ENCODE data around the gene TUBA3D.
"Not testable (repeated sequence)": the region's sequence is repeated elsewhere in the genome, so short reads cannot be mapped to it uniquely, and the experiment has no call there.

The TUBA3D gene

GRCh38 chr2:131514408-131515166 is 38.7 kb downstream of the TUBA3D start:
- DNase-seq (ENCODE audit: low read depth in 1 of 2, low spot score in 1 of 2) = not testable (repeated sequence)

DNA sequence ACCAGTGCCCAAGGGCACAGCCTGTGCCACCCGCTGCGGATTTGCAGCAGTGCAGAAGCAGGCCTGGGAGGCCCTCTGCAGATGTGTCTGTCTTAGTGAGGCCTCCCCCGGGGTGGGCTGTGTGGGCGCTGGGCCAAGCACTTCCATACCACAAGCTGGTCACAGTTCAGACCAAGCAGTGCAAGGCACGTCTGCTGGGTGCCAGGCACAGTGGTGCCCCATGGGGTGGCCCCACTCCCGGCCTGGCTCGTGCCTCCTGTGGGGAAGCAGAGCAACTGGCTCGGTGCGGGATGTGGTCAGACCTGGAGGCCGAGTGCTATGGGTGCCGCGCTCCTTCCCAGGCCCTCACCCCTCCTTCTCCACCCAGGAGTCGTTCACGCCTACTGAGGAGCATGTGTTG is 39.3 kb downstream of the TUBA3D start:
- DNase-seq (ENCODE audit: low read depth in 1 of 2, low spot score in 1 of 2) = not testable (repeated sequence)

- DNase-seq (ENCODE audit: low read depth in 1 of 2, low spot score in 1 of 2) = no peak
Observed at GRCh38 chr2:131516011-131516410, 40.1 kb downstream of the TUBA3D start.

DNA sequence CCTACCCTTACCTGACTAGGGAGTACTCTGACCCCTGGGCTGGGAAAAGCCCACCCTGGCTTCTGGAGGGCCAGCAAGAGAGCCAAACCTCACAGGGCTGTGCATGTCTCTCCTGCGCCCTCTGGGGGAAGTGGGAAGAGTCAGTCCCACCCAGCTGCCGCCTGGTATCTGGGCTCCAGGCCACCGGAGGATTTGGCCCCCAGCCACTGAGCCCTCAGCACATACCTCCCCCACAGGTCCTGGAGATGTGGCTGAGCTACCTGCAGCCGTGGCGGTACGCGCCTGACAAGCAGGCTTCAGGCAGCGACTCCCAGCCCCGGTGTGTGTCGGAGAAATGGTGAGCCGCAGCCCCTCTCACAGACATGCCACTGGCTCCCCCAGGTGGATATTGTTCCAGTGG is 40.7 kb downstream of the TUBA3D start:
- DNase-seq (ENCODE audit: low read depth in 1 of 2, low spot score in 1 of 2) = not testable (repeated sequence)

DNA sequence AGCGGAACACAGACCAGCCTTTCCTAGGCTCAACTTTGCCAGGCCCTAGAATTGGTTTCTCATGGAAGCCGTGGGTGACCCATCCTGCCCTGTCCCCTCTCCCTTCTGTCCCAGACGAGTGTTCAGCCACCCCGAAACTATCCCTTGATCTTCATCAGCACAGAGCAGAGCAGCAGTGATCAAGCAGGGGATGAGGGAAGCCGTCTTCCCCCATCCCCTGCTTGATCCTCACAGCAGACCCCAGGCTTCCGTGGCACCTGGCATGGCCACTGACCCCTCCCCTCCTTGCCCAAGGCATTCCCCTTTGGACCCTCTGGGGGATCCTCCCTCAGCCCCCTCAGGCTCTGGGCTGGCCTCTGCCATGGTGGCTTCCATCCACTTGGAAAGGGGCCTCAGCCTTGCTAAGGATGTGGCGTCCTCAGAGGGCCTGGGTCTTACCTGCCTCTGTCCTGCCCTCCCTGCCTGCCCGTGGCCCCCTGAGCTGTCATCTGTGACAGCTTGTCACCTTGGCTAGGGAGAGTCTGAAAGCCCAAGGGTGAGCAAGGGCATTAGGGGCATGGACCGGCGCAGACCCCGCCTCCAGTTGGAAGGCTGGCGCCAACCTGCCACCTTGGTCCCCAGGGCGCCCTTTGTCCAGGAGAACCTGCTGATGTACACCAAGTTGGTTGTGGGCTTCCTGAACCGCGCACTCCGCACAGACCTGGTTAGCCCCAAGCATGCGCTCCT is 41.4 kb downstream of the TUBA3D start:
- no peak for DNase-seq (ENCODE audit: low read depth in 1 of 2, low spot score in 1 of 2)

DNA sequence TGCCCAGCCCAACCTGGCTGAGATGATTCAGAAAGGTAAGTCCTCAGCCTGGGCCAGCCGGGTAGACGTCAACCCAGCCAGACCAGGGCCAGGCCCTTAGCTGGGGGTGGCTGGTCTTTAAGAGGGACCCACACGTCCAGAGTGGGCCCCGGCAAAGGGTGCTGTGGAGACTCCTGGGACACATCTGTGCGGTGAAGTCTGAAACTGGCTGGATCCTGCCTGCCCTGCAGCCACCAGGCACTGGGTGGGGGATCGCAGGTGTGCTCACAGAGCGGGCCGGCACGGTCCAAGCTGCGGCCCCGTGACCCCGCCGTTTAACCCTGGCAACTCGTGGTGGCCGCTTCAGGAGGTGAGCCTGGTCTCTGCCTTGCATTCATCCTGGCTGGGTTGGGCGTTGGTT is 41.9 kb downstream of the TUBA3D start:
- not testable (repeated sequence) for DNase-seq (ENCODE audit: low read depth in 1 of 2, low spot score in 1 of 2)

DNA sequence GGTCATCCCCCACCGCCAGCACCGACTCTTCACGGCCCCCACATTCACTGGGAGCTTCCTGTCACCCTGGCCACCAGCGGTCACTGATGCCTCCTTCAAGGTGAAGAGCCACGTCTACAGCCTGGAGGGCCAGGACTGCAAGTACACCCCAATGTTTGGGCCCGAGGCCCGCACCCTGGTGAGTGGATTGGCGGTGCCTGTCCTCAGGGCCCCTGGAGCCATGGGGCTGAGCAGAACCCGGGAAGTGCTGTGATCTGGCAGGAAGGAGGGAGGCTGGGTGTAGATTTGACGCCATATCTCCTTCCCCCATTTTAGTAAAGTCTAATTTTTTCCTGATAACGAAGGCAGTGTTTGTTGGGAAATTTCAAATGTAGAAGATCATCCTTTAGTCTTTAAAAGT is 42.6 kb downstream of the TUBA3D start:
- DNase-seq (ENCODE audit: low read depth in 1 of 2, low spot score in 1 of 2) = not testable (repeated sequence)

GRCh38 chr2:131519466-131519865 is 43.5 kb downstream of the TUBA3D start:
- DNase-seq (ENCODE audit: low read depth in 1 of 2, low spot score in 1 of 2) = no peak

GRCh38 chr2:131519871-131520470 is 44.1 kb downstream of the TUBA3D start:
- DNase-seq (ENCODE audit: low read depth in 1 of 2, low spot score in 1 of 2) = not testable (repeated sequence)

DNA sequence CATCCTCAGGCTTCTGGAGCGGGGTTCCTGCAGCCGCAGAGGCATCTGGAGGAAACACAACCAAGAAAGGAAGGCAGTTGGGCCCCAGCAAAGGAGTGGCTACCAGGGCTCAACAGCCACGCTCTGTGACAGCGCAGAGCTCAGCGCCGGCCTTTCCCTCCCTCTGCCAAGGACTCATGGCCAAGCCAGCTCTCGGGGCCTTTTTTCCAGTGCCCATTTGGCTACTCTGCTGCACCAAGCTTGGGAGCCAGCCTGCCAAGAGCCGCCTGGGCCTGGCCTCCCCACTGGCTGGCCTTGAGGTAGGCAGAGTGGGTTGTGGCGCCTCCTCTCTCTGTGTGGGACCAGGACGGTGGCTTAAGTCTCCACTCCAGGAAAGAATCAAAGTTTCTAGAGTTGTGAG is 44.6 kb downstream of the TUBA3D start:
- no peak for DNase-seq (ENCODE audit: low read depth in 1 of 2, low spot score in 1 of 2)

DNA sequence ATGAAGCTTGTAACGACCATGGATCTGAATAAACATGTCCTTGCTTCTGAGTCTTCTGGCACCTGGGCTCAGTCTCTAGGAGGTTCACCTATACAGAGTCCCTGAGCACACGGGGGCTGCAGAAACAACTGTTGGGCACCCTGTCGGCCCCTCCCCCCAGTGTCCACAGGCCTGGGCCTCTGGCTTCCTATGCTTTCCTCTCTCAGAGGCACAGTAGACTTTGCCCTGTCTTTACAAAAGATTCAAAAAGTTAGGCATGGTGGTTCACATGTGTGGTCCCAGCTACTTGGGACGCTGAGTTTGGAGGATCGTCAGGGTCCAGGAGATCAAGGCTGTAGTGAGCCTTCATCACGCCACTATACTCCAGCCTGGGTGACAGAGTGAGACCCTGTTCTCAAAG is 45.6 kb downstream of the TUBA3D start:
- not testable (repeated sequence) for DNase-seq (ENCODE audit: low read depth in 1 of 2, low spot score in 1 of 2)

DNA sequence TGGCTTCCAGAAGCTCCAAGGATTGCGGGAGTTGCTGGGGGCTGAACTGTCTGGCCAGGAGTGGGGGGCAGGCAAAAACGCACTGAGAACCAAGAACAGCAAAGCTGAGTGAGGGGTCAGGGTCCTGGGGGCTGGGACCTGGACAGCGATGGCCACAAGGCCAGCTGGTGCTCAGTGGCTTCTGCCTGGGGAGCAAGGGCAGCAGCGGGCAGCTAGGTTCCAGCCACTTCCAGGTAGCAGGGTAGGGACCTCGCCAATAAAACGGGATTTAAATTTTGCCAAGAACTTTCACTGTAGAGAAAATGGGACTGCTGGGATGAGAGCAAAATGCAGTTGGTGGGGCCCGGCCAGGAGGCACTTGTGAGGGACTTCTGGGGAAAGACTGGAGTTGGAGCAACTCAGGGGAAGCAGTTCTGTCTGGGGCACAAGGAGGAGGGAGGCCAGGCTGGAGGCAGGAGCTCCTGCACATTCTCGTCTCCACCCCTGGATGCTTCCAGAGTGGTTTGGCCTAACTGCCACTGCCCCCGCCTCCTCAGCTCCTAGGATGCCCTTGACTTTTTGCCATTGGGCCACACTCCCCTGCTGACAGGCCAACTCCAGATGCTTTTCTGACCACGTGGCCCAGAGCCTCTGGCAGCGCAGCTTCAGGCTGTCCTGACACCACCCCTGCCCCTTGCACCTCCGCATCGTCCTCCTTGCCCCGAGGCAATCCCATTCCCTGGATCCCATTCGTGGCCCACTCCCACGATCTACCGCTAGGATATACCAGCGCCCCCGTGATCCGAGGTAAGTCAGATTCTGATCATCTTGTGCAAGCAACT is 46.3 kb downstream of the TUBA3D start:
- DNase-seq (ENCODE audit: low read depth in 1 of 2, low spot score in 1 of 2) = no peak

DNA sequence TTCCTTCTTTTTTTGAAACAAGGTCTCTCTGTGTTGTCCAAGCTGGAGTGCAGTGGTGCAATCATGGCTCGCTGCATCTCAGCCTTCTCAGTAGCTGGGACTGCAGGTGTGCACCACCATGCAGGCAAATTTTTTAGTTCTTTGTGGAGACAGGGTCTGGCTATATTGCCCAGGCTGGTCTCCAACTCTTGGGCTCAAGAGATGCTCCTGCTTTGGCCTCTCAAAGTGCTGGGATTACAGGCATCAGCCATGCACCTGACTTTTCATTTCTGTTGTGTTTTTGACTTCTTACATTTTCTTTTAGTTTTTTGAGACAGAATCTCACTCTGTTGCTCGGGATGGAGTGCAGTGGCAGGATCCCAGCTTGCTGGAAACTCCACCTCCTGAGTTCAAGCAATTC is 49.3 kb downstream of the TUBA3D start:
- DNase-seq (ENCODE audit: low read depth in 1 of 2, low spot score in 1 of 2) = not testable (repeated sequence)

GRCh38 chr2:131527131-131528001 is 51.4 kb downstream of the TUBA3D start, which contains the start of gene CCDC74A:
TSS of gene CCDC74A (plus strand) at chr2:131527888. CDS start at chr2:131527971, 83 bp downstream.
- DNase-seq (ENCODE audit: low read depth in 1 of 2, low spot score in 1 of 2) = peak; percentile 55 to 71

DNA sequence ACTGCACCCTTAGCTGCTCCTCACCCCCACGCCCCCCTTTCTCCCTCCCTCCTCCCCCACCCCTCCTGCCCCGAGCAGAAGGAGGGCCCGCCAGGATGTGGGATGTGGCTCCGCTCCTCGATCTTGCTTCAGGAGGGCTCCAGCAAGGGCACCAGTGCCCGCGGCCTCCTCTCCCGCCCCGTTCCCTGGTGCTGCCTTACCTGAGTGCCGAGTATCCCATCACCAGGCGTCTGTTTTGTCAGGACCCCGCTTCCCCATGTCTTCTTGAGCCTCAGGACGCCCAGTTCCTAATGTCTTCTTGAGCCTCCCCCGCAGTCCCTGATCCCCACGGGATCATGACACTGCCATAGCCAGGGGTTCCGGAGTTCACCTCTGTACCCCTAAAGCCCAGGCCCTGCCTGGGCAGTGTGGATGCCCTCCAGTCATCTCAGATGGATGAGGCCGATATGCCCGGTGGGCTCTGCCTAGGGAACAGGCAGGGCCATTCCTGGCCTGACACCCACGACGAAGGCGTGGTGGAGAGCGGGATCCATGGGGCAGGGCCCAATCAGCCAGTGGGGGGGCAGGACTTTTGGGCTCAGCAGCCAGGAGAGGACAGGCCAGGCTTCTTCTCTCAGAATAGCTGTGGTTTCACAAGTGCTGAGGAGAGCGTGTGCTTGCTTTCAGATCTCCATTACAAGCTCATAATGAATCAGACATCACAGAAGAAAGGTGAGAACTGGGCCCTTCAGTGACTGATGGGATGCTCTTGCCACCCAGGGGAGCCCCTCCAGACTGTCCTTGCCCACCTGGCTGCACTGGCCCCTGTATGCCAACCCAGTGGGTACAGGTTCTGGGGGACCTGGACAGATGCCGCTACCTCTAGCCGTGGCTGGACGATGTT is 53.3 kb downstream of the TUBA3D start:
- DNase-seq (ENCODE audit: low read depth in 1 of 2, low spot score in 1 of 2) = not testable (repeated sequence)

DNA sequence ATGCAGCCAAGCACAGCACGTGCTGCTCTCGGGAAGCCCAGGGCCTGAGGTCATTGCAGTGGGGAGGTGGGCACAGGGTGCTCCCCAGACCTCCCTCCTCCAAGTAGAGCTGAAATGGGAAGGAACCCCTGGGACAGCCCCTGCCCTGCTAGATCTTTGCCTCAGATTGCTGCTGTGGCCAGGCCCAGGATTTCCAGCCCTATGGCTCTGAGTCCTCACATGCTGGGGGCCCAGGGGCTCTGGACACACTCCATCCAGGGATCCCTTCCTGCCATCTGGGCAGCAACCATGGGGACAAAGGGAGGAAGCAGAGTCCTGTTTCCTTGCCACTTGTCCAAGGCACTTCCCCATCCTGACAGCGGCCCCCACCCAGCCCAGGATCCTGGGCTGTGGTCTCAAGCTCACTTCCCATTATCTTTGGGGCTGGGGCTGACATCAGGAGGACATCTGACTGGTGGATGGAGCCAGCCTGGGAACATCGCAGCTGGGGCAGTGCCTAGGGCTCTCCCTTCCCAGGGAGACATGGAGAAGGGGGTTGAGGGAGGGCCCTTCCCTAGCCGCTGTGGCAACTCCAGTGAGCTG is 54.0 kb downstream of the TUBA3D start:
- DNase-seq (ENCODE audit: low read depth in 1 of 2, low spot score in 1 of 2) = not testable (repeated sequence)

DNA sequence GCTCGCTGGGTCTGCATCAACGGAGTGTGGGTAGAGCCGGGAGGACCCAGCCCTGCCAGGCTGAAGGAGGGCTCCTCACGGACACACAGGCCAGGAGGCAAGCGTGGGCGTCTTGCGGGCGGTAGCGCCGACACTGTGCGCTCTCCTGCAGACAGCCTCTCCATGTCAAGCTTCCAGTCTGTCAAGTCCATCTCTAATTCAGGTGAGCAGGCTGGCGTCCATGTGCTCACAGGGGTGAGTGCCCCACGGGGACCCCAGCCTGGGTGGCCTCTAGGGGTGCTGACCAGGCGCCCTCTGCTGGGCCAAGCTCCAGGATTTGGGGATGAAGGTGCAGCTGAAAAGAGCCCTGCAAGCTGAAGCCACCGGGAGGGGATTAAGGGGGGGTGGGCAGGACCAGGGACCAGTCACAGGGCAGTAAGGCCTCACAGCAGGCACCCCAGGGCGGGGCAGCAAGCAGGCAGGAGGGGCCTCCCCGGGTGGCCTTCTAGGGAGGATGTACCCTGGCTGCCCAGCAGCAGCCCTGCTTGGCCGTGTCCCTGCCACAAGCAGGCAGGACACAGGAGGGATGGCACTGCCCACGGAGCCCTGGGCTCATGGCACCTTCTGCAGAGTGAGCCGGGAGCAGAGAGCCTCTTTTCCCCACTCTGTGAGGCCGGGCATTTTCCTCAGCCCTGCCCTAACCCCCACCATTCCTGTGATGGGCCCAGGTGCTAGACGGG is 54.9 kb downstream of the TUBA3D start:
- not testable (repeated sequence) for DNase-seq (ENCODE audit: low read depth in 1 of 2, low spot score in 1 of 2)

GRCh38 chr2:131531547-131532185 is 55.7 kb downstream of the TUBA3D start:
- not testable (repeated sequence) for DNase-seq (ENCODE audit: low read depth in 1 of 2, low spot score in 1 of 2)

Data from activated T-helper 1 cell treated with anti-CD3 and anti-CD28 coated beads, Interleukin-2, amount 50 U/mL, for 16 hours (primary cell).